Activated CD8-positive, alpha-beta memory T cell treated with anti-CD3 and anti-CD28 coated beads, Interleukin-2, amount 10 ng/mL, durations not matched to agents 7 days and 5 days (primary cell): ENCODE results near the gene C2CD4B. TPM values are rescaled to one million over a fixed set of nuclear protein-coding genes. Genes with fewer than 3 reads are reported as not detected.

Experiments
- ATAC-seq: fragments of 150-1000 bp; cut with Tn5 transposase; one replicate; pipeline ENCODE4 v1.10.0; 2021; ENCODE audit warnings: moderate library complexity
- CTCF ChIA-PET: fragments of 350-600 bp; sonication (Branson Sonifier 250); formaldehyde crosslinking; loops from one replicate; lab custom pipeline; 2021; ENCODE audit warnings: antibody characterized with exemption; lab: Charles Lee
- DNase-seq: peaks from one replicate; pipeline ENCODE4 v3.0.0-alpha.2; 2020
- H3K27ac Mint-ChIP-seq: one replicate; pipeline ENCODE4 v1.8.0; 2021; ENCODE audit warnings: mild to moderate bottlenecking, mixed read lengths
- H3K27me3 Mint-ChIP-seq: one replicate; pipeline ENCODE4 v1.8.0; 2021; ENCODE audit warnings: mixed read lengths
- H3K36me3 Mint-ChIP-seq: one replicate; pipeline ENCODE4 v1.8.0; 2021; ENCODE audit warnings: mild to moderate bottlenecking, mixed read lengths
- H3K4me1 Mint-ChIP-seq: one replicate; pipeline ENCODE4 v1.8.0; 2021; ENCODE audit warnings: mixed read lengths
- H3K4me3 Mint-ChIP-seq: one replicate; pipeline ENCODE4 v1.8.0; 2021; ENCODE audit warnings: mild to moderate bottlenecking, moderate library complexity, mixed read lengths
- H3K9me3 Mint-ChIP-seq: one replicate; pipeline ENCODE4 v1.8.0; 2022; ENCODE audit warnings: low read depth, mixed read lengths
- total RNA-seq, 2 experiments: library from RNA; stranded (reverse); gene quantifications; one replicate each; pipeline ENCODE4 v1.2.3, GENCODE V29; 2021

Gene C2CD4B
- total RNA-seq, 2 experiments from 2014 or later = 0.23 TPM; not detected in 1

DNA sequence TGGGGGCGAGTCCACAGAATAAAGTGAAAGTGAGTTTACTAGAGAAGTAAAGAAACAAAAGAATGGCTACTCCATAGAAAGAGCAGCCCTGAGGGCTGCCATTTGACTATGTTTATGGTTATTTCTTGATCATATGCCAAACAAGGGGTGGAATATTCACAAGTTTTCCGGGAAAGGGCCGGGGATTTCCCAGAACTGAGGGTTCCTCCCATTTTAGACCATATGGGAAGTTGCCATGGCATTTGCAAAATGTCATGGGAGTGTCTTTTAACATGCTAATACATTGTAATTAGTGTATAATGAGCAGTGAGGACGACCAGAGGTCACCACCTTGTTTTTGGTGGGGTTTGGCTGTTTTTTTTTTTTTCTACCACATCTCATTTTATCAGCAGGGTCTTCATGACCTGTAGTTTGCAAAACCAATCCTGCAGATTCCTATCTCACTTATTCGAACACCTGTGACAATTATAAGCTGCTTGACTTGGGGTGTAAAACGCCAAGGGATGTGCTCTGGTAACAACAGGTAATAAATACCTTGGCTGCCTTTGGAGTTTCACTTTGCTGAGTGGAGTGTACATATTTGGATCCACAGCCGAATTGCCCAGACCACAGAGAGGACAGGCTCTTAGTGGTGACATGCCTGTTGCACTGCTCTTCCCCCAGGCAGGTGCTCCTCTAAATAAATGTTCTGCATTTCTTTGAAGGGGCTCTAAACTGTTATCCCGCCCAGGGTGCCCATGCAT lies 43.6 kb downstream of the C2CD4B start:
- CTCF ChIA-PET = no interaction called here
- peaks cover 32% of the 10 kb centered on the region for H3K4me1 Mint-ChIP-seq
- no peak overlapping the region for H3K27ac Mint-ChIP-seq
- no peaks in the 10 kb centered on the region for H3K36me3 Mint-ChIP-seq
- no peak overlapping the region for H3K4me3 Mint-ChIP-seq
- peaks cover 2% of the 10 kb centered on the region for H3K9me3 Mint-ChIP-seq
- peaks cover 2% of the 10 kb centered on the region for H3K27me3 Mint-ChIP-seq
- no peak for DNase-seq
- no peak for ATAC-seq

GRCh38 chr15:62120776-62121175 lies 44.3 kb downstream of the C2CD4B start:
- no peak overlapping the region for H3K4me3 Mint-ChIP-seq

DNA sequence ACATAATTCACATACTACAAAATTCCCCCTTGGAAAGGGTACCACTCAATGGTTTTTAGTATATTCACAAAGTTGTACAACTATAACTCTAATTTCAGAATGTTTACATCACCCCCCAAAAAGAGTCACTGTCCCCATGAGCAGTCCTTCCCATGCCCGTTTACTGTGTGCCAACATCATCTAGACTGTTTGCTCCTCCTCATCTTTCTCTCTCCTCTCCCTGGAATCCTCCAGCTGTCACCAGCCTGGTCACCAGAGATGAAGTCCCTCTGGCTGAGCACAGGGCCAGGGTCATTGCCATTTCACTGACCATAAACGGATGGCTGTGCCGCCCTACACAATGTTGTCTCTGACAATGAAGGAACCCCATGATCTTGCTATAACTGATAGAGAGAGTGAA lies 45.2 kb downstream of the C2CD4B start:
- Mint-ChIP-seq H3K27ac (no peak overlapping the region), H3K4me1 (peaks cover 25% of the 10 kb centered on the region), H3K36me3 (no peaks in the 10 kb centered on the region), H3K4me3 (no peak overlapping the region), H3K27me3 (peaks cover 6% of the 10 kb centered on the region), H3K9me3 (no peaks in the 10 kb centered on the region)
- CTCF ChIA-PET = no interaction called here
- no peak for DNase-seq
- no peak for ATAC-seq

More at GRCh38 chr15:62120776-62121175, 44.3 kb downstream of the C2CD4B start:
- H3K36me3 Mint-ChIP-seq = no peaks in the 10 kb centered on the region
- no peak overlapping the region for H3K27ac Mint-ChIP-seq
- ATAC-seq (no peak), DNase-seq (no peak)
- H3K27me3 Mint-ChIP-seq = peaks cover 2% of the 10 kb centered on the region
- H3K4me1 Mint-ChIP-seq = peaks cover 32% of the 10 kb centered on the region
- CTCF ChIA-PET = no interaction called here
- H3K9me3 Mint-ChIP-seq = peaks cover 2% of the 10 kb centered on the region

DNA sequence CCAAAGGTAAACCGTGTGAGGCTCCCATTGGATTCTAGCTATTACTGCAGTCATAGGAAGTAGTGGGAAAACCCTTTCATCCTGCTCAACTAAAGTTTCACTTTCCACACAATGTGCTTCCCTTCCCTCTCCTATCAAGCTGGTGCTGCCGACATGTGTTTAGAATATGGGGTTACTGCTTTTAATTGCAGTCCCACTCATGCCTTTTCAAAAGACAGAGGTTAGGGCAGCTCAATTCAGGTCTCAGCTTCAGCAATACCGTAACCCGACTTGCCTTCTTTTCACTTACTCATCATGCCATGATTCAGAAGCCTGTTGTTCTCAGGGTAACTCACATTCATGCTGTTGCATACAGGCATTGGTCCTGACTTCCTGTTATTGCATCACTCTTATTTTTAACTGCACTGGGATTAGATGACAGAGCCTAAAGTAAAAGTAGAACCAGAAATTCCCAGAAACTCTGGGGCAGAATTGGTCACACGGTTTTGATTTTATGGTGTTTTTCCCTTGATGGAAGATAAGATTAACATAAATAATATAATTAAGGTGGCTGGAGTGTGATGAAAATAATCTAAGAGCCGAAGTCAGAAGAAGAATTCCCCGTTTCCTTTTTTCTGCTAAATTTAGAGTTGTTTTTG lies 45.7 kb downstream of the C2CD4B start:
- Mint-ChIP-seq H3K4me3 (no peak overlapping the region), H3K36me3 (no peaks in the 10 kb centered on the region), H3K27ac (no peak overlapping the region), H3K4me1 (peaks cover 20% of the 10 kb centered on the region), H3K9me3 (no peaks in the 10 kb centered on the region), H3K27me3 (peaks cover 6% of the 10 kb centered on the region)
- CTCF ChIA-PET = no interaction called here
- DNase-seq (no peak), ATAC-seq (peak; percentile 36)

- Mint-ChIP-seq H3K36me3 (no peaks in the 10 kb centered on the region), H3K4me1 (peaks cover 15% of the 10 kb centered on the region), H3K4me3 (no peak overlapping the region), H3K9me3 (no peaks in the 10 kb centered on the region), H3K27me3 (peaks cover 6% of the 10 kb centered on the region), H3K27ac (peak overlapping the region; percentile 37)
- CTCF ChIA-PET = interaction anchor here (0.5 to 0.6 kb wide), 2 partner anchors 560 to 631 kb away, joined by 3 read pairs; no protein-coding TSS in a partner anchor
- DNase-seq = no peak
- ATAC-seq = no peak
These were observed 46.4 kb downstream of the C2CD4B start for GRCh38 chr15:62118520-62119226.

GRCh38 chr15:62115847-62116246 lies 49.2 kb downstream of the C2CD4B start:
- H3K4me3 Mint-ChIP-seq = no peak overlapping the region

More at GRCh38 chr15:62115847-62116246, 49.2 kb downstream of the C2CD4B start:
- Mint-ChIP-seq H3K27ac (no peak overlapping the region), H3K27me3 (peaks cover 10% of the 10 kb centered on the region), H3K36me3 (no peaks in the 10 kb centered on the region), H3K9me3 (no peaks in the 10 kb centered on the region), H3K4me1 (peaks cover 11% of the 10 kb centered on the region)
- no peak for ATAC-seq
- CTCF ChIA-PET = interaction anchor here (0.9 kb wide), 1 partner anchor 38 kb away, joined by 3 read pairs; no protein-coding TSS in a partner anchor
- DNase-seq = no peak

Other genes with a start within 250 kb of the C2CD4B start
- 10 to 100 TPM; 68.9 to 88.8 TPM for gene VPS13C, start 104.8 kb downstream of the C2CD4B start, total RNA-seq
- gene C2CD4A, start 98.3 kb downstream of the C2CD4B start, total RNA-seq = under 1 TPM in 1 of 2 experiments, not detected in 1; 0.07 TPM
- gene TLN2, start 225.3 kb upstream of the C2CD4B start, total RNA-seq = under 1 TPM; 0.70 to 0.96 TPM